ENCODE measurements around the gene KIF21A.
A peak's percentile ranks its signal among the peaks of the same experiment; 100 is the strongest.
"Not testable (repeated sequence)": the region's sequence is repeated elsewhere in the genome, so short reads cannot be mapped to it uniquely, and the experiment has no call there.

The KIF21A gene, protein sequence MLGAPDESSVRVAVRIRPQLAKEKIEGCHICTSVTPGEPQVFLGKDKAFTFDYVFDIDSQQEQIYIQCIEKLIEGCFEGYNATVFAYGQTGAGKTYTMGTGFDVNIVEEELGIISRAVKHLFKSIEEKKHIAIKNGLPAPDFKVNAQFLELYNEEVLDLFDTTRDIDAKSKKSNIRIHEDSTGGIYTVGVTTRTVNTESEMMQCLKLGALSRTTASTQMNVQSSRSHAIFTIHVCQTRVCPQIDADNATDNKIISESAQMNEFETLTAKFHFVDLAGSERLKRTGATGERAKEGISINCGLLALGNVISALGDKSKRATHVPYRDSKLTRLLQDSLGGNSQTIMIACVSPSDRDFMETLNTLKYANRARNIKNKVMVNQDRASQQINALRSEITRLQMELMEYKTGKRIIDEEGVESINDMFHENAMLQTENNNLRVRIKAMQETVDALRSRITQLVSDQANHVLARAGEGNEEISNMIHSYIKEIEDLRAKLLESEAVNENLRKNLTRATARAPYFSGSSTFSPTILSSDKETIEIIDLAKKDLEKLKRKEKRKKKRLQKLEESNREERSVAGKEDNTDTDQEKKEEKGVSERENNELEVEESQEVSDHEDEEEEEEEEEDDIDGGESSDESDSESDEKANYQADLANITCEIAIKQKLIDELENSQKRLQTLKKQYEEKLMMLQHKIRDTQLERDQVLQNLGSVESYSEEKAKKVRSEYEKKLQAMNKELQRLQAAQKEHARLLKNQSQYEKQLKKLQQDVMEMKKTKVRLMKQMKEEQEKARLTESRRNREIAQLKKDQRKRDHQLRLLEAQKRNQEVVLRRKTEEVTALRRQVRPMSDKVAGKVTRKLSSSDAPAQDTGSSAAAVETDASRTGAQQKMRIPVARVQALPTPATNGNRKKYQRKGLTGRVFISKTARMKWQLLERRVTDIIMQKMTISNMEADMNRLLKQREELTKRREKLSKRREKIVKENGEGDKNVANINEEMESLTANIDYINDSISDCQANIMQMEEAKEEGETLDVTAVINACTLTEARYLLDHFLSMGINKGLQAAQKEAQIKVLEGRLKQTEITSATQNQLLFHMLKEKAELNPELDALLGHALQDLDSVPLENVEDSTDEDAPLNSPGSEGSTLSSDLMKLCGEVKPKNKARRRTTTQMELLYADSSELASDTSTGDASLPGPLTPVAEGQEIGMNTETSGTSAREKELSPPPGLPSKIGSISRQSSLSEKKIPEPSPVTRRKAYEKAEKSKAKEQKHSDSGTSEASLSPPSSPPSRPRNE (N-terminal part only)

GRCh38 chr12:39443081-39443928 lies at the start of gene KIF21A:
TSS of gene KIF21A (minus strand) at chr12:39443120. CDS start at chr12:39442970, 150 bp downstream.
- DNase-seq (ENCODE audit: low read depth in 2 of 2), result peak; percentile 73 to 88

DNA sequence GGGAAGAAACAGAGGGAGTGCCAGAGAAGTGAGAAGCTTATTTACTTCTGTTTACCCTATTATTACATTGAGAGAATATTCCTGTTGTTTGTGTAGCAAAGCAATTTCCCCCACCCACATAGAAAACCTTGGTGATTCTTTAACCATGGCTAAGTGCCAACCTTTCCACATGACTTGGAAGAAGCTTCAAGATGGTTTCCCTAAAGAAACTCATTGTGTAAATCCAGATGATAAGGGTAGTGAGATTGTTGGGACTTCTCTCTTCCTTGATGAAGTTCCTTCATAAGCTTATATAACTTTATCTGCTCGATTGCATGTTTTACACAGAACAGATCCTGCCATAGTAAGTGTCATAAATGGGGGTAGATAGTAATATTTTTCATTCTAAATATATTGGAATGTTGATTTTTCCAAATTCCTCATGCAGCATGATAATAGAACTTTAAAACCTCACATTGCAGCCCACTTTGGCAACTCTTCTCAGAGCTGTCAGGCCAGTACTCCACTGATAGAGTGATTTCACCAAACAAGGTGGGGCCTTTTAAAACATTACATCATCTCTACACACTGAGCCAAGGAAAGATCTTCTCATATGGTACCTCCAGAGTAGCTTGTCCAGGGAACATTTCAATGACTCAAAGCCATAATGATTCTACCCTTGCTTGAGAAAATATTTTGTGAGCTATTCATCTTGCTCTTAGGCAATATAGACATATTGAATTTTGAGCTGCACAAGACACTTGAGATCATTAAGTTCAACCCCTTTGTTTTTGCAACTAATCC lies 47.8 kb upstream of the KIF21A start:
- no peak for DNase-seq (ENCODE audit: low read depth in 2 of 2)

DNA sequence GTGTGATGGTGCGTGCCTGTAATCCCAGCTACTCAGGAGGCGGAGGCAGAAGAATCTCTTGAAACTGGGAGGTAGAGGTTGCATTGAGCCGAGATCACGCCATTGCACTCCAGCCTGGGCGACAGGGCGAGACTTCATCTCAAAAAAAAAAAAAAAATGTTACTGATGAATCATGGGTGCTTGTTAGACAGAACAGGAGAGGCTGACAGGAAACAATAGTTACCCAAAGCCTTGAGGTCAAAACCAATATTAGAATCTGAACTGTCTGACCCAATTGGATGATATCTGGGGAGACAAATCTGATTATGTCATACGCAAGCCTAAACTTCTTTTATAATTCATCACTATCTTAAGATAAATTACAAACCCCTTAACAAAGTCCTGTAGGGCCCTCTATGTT lies 40.7 kb upstream of the KIF21A start:
- DNase-seq (ENCODE audit: low read depth in 2 of 2), result no peak

DNA sequence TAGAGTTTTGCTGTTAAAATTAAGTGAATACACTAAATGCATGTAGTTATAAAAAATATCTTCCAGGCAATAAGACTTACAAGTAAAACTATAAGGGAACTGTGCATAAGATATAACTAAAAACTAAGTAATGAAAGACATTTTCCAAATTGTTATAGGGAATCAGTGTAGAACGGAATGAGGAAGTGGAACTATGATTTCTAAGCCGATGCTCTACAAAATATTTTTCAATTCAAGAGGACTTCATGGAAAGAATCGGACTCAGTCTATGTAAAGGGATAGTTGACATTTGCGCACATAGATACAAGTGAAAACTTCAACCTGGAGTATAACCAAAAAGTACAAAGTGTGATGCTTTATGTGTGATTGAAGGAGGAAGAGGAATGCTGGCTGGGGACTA lies 40.1 kb upstream of the KIF21A start:
- no peak for DNase-seq (ENCODE audit: low read depth in 2 of 2)

GRCh38 chr12:39476894-39477293 lies 34.0 kb upstream of the KIF21A start:
- no peak for DNase-seq (ENCODE audit: low read depth in 2 of 2)

GRCh38 chr12:39476121-39476520 lies 33.2 kb upstream of the KIF21A start:
- DNase-seq (ENCODE audit: low read depth in 2 of 2), result no peak

- not testable (repeated sequence) for DNase-seq (ENCODE audit: low read depth in 2 of 2)
Measured at GRCh38 chr12:39475136-39475535, 32.2 kb upstream of the KIF21A start.

DNA sequence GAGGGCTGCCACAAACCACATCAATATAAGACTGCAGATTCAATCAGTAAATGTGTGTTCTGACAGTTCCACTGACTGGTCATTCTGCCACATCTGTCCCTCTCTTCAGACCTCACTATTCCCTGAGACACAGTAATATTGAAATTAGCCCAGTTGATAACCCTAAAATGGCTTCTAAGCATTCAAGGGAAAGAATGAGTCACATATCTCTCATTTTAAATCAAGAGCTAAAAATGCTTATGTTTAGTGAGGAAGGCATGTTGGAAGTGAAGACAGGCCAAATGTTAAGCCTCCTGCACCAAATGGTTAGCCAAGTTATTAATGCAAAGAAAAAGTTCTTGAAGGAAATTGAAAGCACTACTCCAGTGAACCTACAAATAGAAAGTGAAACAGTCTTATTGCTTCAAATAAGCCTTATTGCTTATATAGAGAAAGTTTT lies 24.5 kb upstream of the KIF21A start:
- peak in 1 of 2 donors; percentile 8 for DNase-seq (ENCODE audit: low read depth in 2 of 2)

DNA sequence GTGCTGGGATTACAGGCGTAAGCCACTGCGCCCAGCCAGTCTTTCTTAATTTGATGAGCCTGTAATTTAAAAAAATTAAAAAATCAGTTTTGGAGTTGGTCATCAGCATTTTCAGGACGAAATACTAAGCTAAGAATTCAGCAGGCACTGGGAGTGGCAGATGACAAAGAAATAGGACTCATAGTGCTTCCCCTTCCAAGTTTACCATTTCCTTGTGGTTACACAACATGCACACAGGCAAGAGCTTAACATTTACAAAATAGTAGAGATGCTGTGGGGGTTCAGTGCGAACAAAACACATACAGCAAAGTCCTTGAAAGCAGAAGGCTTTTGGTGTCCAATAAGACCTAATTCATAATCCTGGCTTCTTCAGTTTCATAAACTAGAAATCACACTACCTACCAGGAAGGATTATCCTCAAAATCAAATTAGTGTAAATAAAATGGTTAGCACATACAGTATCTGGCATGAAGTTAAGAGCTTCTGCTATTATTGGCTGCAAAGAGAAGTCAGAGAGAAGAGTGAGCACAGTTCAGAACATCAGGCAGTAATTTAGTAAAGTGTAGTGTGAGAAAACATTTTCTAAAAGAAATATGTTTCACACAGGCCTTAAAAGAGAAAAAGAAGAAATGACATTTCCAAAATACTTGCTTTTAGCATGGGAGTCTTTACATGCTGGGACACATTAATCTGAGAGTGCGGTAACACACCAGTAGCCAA lies 22.2 kb upstream of the KIF21A start:
- no peak for DNase-seq (ENCODE audit: low read depth in 2 of 2)

DNA sequence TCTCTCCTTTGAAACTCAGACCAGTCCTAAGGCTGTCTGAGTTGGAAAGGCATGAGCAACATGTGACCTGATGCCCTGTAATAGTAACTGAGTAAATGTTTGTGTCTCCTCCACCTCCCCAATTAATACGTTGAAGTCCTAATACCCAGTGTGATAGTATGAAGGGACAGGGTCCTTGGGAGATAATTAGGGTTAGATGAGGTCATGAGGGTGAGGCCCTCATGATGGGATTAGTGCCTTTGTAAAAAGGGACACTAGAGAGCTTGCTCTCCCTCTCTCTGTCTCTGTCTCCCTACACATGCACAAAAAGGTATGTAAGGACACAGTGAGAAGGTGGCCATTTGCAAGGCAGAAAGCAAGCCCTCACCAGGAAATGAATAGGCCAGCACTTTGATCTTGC lies 18.1 kb upstream of the KIF21A start:
- no peak for DNase-seq (ENCODE audit: low read depth in 2 of 2)

- no peak for DNase-seq (ENCODE audit: low read depth in 2 of 2)
Measured at GRCh38 chr12:39459027-39459434, 16.1 kb upstream of the KIF21A start.

- no peak for DNase-seq (ENCODE audit: low read depth in 2 of 2)
Measured at GRCh38 chr12:39451977-39452376, 9.1 kb upstream of the KIF21A start.

GRCh38 chr12:39448038-39448437 lies 5.1 kb upstream of the KIF21A start:
- no peak for DNase-seq (ENCODE audit: low read depth in 2 of 2)

DNA sequence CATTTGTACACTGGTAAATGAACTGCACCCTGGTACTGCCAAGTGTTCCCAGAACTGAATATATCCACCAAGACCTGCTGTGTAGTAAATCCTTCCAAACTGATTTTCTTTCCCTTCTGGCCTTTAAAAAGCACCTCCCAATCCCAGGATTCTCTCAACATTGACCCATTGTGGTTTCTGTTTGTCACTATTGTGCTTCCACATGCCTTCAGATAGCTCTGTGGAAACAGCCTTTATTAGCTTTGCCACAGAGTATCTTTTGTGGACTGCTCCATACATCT lies 949 bp upstream of the KIF21A start:
- no peak for DNase-seq (ENCODE audit: low read depth in 2 of 2)

DNA sequence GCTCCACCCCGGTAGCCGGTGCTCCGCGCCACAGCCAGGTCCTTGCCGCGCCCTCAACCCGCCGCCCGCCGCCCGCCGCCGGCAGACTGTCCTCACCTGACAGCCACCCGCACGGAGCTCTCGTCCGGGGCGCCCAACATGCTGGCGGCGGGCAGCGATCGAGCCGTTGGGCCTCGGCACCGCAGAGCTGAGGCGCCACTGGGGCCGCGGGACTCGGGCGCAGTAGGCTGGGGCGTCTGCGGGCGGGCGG lies 164 bp downstream of the KIF21A start:
- DNase-seq (ENCODE audit: low read depth in 2 of 2), result no peak

DNA sequence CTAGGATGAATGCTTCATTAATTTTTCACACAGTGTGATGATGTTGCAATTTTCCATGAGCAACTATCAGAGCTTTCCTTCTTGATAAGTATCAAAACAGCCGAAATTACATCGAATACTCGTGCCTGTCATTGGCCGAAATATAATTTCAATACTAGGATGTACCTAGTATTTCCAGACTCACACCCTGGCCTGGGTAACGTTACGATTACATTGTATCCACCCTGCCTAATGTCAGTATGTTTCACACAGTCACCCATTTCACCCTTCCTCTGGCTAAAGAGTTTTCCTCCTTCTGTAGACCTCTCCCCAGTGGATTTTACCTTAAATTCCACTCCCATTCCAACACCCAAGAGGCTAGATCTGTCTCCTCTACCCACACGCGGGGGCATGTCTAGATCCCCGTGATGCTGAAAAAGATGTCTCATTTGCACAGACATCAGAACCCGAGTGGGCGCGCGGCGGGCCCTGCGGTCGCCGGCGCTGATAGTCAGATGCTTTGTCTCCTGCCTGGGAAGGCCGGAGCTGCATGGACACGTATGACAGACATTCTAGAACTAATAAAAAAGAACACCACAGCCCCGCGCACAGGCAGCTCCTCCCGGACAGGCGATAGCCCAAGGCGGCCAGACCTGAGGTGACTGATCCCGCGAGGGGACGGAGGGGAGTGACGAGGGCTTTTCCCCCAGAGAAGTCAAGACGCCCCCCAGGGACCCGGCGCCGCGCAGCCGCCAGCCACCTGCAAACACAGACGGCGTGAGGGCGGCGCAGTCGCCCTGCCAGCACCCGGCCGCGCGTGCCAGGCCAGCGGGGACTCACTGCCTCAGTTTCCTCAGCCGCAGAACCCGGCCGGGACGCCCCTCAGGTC lies 723 bp downstream of the KIF21A start:
- peak; percentile 8 to 41 for DNase-seq (ENCODE audit: low read depth in 2 of 2)

DNA sequence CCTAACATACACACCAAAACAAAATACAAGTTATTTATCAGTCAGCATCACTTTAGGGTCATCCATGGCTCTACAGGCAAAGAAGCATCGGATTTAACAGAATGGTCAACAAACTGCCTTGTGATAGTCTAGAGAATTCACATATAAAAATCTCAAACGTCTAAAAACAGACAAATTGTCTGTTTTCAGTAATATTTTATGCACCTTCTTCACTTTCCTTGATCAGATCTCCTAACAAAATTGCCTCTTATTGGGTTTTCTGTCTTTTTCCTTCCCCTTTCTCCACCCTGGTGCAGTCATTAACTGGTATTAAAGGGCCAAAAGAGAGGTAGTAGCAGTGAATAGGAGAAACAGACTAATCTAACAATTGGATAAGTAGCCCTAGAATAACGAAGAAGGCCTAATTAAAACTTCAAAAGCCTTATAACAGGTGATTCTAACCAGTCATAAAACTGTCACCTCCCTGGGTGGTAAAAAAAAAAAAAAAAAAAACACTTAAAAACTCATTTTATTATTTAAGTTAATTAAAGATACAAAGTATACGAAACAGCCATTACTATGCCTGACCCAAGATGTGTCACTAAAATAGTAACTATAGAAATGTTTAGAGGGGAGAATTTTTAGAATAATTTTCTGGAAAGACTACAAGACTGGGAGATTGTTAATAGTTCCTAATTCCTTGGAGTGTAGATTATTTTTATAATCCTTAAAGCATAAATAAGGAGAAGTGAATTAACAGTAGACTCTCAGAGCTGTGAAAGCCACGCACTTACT lies 1.5 kb downstream of the KIF21A start:
- DNase-seq (ENCODE audit: low read depth in 2 of 2), result no peak

DNA sequence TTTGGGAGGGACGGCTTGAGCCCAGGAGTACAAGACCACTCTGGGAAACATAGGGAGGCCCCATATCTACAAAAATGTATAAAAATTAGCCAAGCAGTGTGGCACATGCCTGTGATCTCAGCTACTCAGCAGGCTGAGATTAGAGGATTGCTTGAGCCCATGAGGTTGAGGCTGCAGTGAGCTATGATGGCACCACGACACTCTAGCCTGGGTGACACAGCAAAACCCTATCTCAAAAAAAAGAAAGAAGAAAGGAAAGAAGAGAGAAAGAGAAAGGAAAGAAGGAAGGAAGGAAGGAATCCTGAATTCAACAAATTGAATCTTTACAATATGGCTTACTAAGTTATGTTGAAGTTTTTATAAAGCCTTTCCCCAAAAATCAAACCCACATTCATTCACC lies 2.1 kb downstream of the KIF21A start:
- DNase-seq (ENCODE audit: low read depth in 2 of 2), result no peak
